BLaER1 treated with 17β-estradiol and CSF1 and Interleukin-3, amounts not matched to agents 10 nM and 100 nM (cell line): ENCODE results near the gene TLN1.

ENCODE experiments used
- H3K27ac ChIP-seq, 11 experiments: shearing (Covaris generic); formaldehyde crosslinking; 2 replicates each; pipeline ENCODE4 v1.8.1; 2022
- H3K27me3 ChIP-seq, 11 experiments: shearing (Covaris generic); formaldehyde crosslinking; 2 replicates each; pipeline ENCODE4 v1.8.1; 2022
- H3K36me3 ChIP-seq, 11 experiments: shearing (Covaris generic); formaldehyde crosslinking; 2 replicates each; pipeline ENCODE4 v1.8.1; 2022
- H3K4me1 ChIP-seq, 10 experiments: shearing (Covaris generic); formaldehyde crosslinking; 2 replicates each; pipeline ENCODE4 v1.8.1; 2022
- H3K4me2 ChIP-seq, 11 experiments: shearing (Covaris generic); formaldehyde crosslinking; 2 replicates each; pipeline ENCODE4 v1.8.1; 2022
- H3K4me3 ChIP-seq, 10 experiments: shearing (Covaris generic); formaldehyde crosslinking; 2 replicates each; pipeline ENCODE4 v1.8.1; 2022
- H3K9ac ChIP-seq, 11 experiments: shearing (Covaris generic); formaldehyde crosslinking; 2 replicates each; pipeline ENCODE4 v1.8.1; 2022
- H3K9me3 ChIP-seq, 11 experiments: shearing (Covaris generic); formaldehyde crosslinking; replicated peaks in 1 of 11; 2 replicates each; pipeline ENCODE4 v1.8.1; 2022
- H4K20me1 ChIP-seq, 11 experiments: shearing (Covaris generic); formaldehyde crosslinking; 2 replicates each; pipeline ENCODE4 v1.8.1; 2022
- Cebpa-rat ChIP-seq, 11 experiments: shearing (Covaris generic); IDR thresholded peaks; 2 replicates each; pipeline ENCODE4 v1.8.1; 2022

TLN1 gene

DNA sequence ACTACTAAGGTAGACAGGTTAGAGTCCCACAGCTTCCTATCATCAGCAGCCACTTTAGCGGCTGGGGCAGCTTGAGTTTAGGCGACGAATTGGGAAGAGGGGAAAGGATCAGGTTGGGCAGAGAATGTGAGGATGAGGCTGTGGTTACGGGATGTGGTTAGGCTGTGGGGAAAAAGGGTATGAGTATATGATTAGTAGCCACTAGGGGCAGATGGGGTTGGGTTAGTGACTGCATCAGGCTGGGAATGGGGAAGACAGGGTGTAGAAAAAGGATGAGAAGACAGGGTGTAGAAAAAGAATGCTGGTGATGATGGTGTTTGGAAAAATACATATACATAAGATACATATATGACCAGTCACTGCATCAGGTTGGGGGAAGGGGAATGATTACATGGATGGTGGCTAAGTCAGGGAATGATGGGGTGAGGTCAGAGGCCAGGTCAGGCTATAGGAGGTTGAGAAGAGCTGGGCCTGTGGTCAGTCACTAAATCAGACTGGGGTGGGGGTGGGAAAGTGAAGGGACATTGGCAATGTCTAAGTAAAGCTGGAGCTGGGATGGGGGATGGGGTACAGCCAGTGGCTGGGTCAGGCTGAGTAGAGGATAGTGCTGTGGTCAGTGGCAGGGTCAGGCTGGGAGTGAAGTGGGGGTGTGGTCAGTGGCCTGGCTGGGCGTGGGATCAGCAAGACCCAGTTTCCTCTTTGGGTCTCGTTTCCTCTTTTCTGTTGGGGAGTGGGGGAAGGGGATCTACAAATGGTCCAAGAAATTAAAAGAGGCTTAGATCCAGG is 2.1 kb downstream of the TLN1 start:
- Histone ChIP-seq H3K4me2 (peak overlapping the region; percentile 93 to 100 (median 98)), H4K20me1 (peaks cover 47 to 69% (median 60%) of the 10 kb centered on the region in 11 experiments), H3K4me3 (peak overlapping the region; percentile 70 to 94 (median 78)), H3K9me3 (no peaks in the 10 kb centered on the region), H3K9ac (peak overlapping the region; percentile 62 to 93 (median 91); a peak in 19 of 22 replicates), H3K36me3 (peaks cover 17 to 46% (median 26%) of the 10 kb centered on the region in 11 experiments), H3K4me1 (peaks cover 67 to 74% (median 69%) of the 10 kb centered on the region in 10 experiments), H3K27ac (peak overlapping the region in 10 of 11 experiments; percentile 27 to 91 (median 86); a peak in 19 of 22 replicates), H3K27me3 (no peaks in the 10 kb centered on the region)
- no peak for TF ChIP-seq Cebpa-rat (IDR thresholded peaks at IDR 0.05)

DNA sequence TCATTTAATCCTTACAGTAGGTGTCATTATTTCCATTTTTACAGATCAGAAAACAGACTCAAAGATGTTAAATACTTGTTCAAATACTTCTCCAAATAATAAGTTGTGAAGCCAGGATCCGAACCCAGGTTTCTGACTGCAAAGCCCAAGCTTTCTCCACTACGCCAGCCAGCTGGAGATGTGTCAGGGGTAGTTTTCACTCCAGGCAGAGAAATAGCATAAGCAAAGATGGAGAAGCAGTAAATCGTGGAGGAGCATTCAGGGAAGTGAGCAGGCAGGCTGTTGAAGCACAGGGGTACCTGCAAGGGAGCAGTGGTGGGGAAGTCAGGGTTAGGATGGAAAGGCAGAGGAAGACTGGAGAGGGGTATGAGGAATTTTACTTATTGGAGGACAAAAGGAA is 2.9 kb downstream of the TLN1 start:
- H3K4me1 ChIP-seq, result peaks cover 59 to 69% (median 66%) of the 10 kb centered on the region in 10 experiments
- peak overlapping the region; percentile 48 to 94 (median 78) for H3K4me3 ChIP-seq
- no peak for TF ChIP-seq Cebpa-rat (IDR thresholded peaks at IDR 0.05)
- peaks cover 51 to 75% (median 67%) of the 10 kb centered on the region in 11 experiments for H4K20me1 ChIP-seq
- peaks cover 24 to 46% (median 27%) of the 10 kb centered on the region in 11 experiments for H3K36me3 ChIP-seq
- no peaks in the 10 kb centered on the region for H3K27me3 ChIP-seq
- H3K9me3 ChIP-seq, result no peaks in the 10 kb centered on the region
- peak overlapping the region in 10 of 11 experiments; percentile 17 to 91 (median 84); a peak in 17 of 22 replicates for H3K27ac ChIP-seq
- H3K9ac ChIP-seq, result peak overlapping the region in 10 of 11 experiments; percentile 31 to 93 (median 82); a peak in 16 of 22 replicates
- peak overlapping the region; percentile 93 to 100 (median 98) for H3K4me2 ChIP-seq

DNA sequence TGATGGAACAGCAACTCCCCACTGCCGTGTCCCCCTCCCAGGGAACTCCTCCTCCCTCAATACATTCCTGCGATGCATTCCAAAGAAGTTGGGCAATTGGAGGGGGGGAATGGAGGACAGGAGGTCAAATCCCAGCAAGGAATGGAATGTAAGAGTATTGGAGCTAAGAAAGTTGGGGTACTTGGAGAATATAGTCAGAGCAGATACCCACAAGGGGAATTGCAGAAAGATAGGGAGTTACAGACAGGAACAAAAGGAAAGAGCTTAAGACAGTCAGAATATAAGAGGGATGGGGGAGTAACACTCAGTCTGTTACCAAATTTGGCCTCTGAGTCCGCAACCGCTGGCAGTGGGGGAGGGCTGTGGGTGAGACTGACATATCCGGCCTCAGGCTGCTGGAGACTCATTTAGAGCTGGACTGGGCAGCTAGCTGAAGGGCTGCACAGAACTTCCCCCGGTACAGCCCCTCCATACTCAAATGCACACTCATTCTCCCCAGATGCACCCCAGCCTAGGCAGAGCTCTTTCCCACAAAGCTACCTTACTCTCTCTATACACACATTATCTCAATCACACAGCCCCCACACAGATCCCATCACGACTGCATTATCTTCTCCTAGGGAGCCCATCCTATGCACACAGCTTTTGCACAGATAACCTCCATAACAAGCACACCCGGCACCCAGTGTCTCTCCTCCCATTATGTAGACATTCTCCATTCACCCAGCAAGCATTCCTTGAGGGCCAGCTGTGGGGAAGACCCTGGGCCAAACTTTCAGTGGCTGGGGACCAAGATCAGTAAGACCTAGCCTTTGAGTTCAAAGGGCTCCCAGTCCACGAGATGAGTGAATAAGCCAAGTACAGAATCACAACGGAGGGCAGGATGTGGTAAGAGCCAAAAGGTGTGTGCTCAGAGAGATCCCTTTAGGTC is 3.7 kb downstream of the TLN1 start:
- Histone ChIP-seq H3K27me3 (no peaks in the 10 kb centered on the region), H3K4me1 (peaks cover 51 to 61% (median 58%) of the 10 kb centered on the region in 10 experiments), H3K4me3 (peak overlapping the region; percentile 48 to 94 (median 78)), H3K27ac (peak overlapping the region in 10 of 11 experiments; percentile 26 to 91 (median 75); a peak in 19 of 22 replicates), H4K20me1 (peaks cover 53 to 80% (median 72%) of the 10 kb centered on the region in 11 experiments), H3K9ac (peak overlapping the region; percentile 50 to 93 (median 69); a peak in 21 of 22 replicates), H3K36me3 (peaks cover 32 to 52% (median 35%) of the 10 kb centered on the region in 11 experiments), H3K4me2 (peak overlapping the region; percentile 93 to 100 (median 98)), H3K9me3 (no peaks in the 10 kb centered on the region)
- TF ChIP-seq Cebpa-rat (IDR thresholded peaks at IDR 0.05), result 0 out of 22 replicates have a peak, but pooled peaks of 1 of the 11 experiments have one; percentile 19

DNA sequence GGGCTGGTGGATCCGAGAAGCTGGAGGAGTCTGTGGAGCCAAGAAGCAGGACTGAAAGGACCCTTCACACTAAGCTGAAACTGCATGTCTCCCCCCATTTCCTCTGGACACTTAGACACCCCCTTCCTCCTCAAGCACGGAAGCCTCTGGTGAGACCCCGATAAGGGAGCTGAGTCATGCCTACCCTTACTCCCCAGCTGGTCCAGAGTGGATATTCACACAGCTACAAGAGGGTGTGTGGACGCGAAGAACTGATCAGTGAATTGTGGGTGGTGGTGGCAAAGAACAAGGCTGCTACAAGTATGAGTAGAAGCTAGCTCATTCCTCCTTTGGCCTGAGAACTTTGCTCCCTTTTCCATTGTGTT is 4.3 kb downstream of the TLN1 start:
- Histone ChIP-seq H3K9ac (peak overlapping the region; percentile 50 to 93 (median 69)), H3K36me3 (peaks cover 39 to 58% (median 42%) of the 10 kb centered on the region in 11 experiments), H3K4me1 (peaks cover 50 to 55% (median 53%) of the 10 kb centered on the region in 10 experiments), H3K4me3 (peak overlapping the region; percentile 48 to 94 (median 78)), H3K27ac (peak overlapping the region in 10 of 11 experiments; percentile 26 to 91 (median 75); a peak in 19 of 22 replicates), H4K20me1 (peaks cover 53 to 82% (median 78%) of the 10 kb centered on the region in 11 experiments), H3K9me3 (no peaks in the 10 kb centered on the region), H3K4me2 (peak overlapping the region; percentile 93 to 100 (median 98)), H3K27me3 (no peaks in the 10 kb centered on the region)
- TF ChIP-seq Cebpa-rat (IDR thresholded peaks at IDR 0.05), result no peak

DNA sequence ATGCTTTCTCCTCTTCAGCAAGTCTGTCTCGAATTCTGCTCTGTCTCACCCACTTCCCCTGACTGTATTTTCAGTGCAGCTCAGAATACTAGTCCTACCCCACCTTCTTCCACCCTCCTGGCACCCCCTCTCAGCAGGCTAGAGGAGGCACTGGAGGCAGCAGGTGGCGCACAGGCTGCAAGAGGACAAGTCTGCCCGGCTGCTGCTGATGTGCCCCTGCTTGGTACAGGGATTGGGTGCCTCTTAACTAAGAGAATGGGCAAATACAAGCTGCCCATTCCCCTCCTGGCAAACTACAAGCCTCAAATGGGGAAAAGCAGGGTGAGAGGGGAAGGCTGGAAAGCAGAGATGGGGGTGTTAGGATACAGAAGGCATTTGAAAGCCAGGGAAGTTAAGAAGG is 5.1 kb downstream of the TLN1 start:
- H3K27ac ChIP-seq, result peak overlapping the region in 10 of 11 experiments; percentile 26 to 91 (median 75); a peak in 18 of 22 replicates

DNA sequence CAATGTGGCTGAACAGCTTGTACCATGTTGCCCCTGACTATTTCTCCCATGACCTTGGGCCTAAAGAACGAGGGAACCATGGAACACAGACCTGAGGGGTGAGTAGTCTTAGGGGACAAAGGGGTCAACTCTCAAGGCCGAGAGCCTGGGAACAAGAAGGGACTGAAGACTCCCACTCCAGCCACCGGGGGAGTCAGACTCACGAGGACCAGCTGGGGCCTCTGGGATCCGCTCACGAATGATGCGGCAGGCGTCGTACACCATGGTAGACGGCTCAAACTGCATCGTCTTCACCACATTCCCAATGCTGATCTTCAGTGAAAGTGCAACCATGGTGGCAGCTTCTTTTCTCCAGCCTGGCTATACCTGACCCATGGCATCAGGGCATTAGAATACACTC is 6.6 kb downstream of the TLN1 start:
- Histone ChIP-seq H3K4me3 (no peak overlapping the region), H3K4me1 (peaks cover 43 to 70% (median 46%) of the 10 kb centered on the region in 10 experiments)

More for the DNA sequence above, 5.1 kb downstream of the TLN1 start:
- Histone ChIP-seq H3K4me3 (peak overlapping the region; percentile 48 to 94 (median 78); a peak in 8 of 20 replicates), H3K4me2 (peak overlapping the region; percentile 93 to 100 (median 98)), H3K27me3 (no peaks in the 10 kb centered on the region), H4K20me1 (peaks cover 53 to 88% (median 81%) of the 10 kb centered on the region in 11 experiments), H3K4me1 (peaks cover 52 to 59% (median 53%) of the 10 kb centered on the region in 10 experiments), H3K9ac (peak overlapping the region; percentile 50 to 93 (median 69); a peak in 20 of 22 replicates), H3K9me3 (no peaks in the 10 kb centered on the region), H3K36me3 (peaks cover 46 to 65% (median 49%) of the 10 kb centered on the region in 11 experiments)
- no peak for TF ChIP-seq Cebpa-rat (IDR thresholded peaks at IDR 0.05)

DNA sequence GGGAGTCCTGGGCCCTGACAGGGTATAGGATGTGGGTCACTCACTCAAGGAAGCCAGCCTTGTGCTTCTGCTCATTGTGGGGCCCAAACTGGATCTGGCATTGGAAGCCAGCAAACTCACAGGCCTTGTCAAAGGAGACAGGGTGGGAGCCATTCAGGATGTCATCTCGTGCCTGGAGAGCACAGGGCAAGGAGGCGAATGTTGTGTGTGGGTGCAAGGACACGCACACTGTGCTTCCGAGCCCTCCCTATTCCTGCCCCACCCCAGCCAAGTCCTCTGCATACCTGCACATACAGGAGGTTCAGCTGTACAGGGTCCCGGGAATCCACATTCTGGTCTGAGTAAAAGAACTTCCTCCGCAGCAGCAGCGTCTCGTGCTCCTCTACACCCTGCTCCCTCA is 8.1 kb downstream of the TLN1 start:
- Histone ChIP-seq H4K20me1 (peaks cover 46 to 100% (median 80%) of the 10 kb centered on the region in 11 experiments), H3K4me1 (peaks cover 43 to 72% (median 46%) of the 10 kb centered on the region in 10 experiments), H3K27ac (no peak overlapping the region), H3K4me2 (no peak overlapping the region), H3K27me3 (no peaks in the 10 kb centered on the region), H3K36me3 (peaks cover 74 to 91% (median 77%) of the 10 kb centered on the region in 11 experiments), H3K9me3 (no peaks in the 10 kb centered on the region), H3K9ac (no peak overlapping the region), H3K4me3 (no peak overlapping the region)
- TF ChIP-seq Cebpa-rat (IDR thresholded peaks at IDR 0.05), result no peak

More for the DNA sequence above, 6.6 kb downstream of the TLN1 start:
- Histone ChIP-seq H4K20me1 (peaks cover 48 to 99% (median 80%) of the 10 kb centered on the region in 11 experiments), H3K9ac (0 out of 22 replicates have a peak overlapping the region, but pooled peaks of 1 of the 11 experiments have one; percentile 4), H3K27ac (no peak overlapping the region), H3K27me3 (no peaks in the 10 kb centered on the region), H3K9me3 (no peaks in the 10 kb centered on the region), H3K4me2 (no peak overlapping the region), H3K36me3 (peaks cover 62 to 81% (median 65%) of the 10 kb centered on the region in 11 experiments)
- TF ChIP-seq Cebpa-rat (IDR thresholded peaks at IDR 0.05), result no peak

DNA sequence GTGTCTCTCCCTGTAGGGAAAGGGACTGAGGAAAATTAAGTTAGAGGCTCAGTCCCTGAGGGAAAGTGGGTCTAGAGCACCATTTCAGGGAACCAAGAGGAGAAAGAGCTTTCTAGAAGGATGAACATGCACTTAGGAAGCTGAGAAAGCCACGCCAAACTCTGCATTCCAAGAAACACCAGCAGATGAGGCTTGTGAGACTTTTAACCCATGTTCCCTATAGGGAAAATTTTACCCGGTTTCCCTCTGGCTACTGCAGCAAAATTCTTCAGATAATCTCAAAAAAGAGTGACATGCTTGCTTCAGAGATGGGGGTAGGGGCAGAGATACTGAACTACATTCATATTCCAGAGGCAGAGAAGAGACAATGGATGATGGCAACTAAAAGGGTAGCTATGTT is 8.6 kb downstream of the TLN1 start:
- no peaks in the 10 kb centered on the region for H3K9me3 ChIP-seq
- peaks cover 43 to 72% (median 46%) of the 10 kb centered on the region in 10 experiments for H3K4me1 ChIP-seq
- H3K9ac ChIP-seq, result no peak overlapping the region
- H3K4me2 ChIP-seq, result no peak overlapping the region
- H4K20me1 ChIP-seq, result peaks cover 46 to 100% (median 80%) of the 10 kb centered on the region in 11 experiments
- no peak for TF ChIP-seq Cebpa-rat (IDR thresholded peaks at IDR 0.05)
- no peak overlapping the region for H3K4me3 ChIP-seq
- no peak overlapping the region for H3K27ac ChIP-seq
- no peaks in the 10 kb centered on the region for H3K27me3 ChIP-seq
- H3K36me3 ChIP-seq, result peaks cover 79 to 95% (median 81%) of the 10 kb centered on the region in 11 experiments
